AG08396 (cell line): Measurements from ENCODE around the gene TC2N.
A peak's percentile ranks its signal among the peaks of the same experiment; 100 is the strongest.
"Not testable (repeated sequence)": the region's sequence is repeated elsewhere in the genome, so short reads cannot be mapped to it uniquely, and the experiment has no call there.

Experiments used
- DNase-seq: peaks from one replicate; pipeline ENCODE4 v3.0.0; 2012; ENCODE audit warnings: low spot score, mixed read lengths

Gene TC2N

DNA sequence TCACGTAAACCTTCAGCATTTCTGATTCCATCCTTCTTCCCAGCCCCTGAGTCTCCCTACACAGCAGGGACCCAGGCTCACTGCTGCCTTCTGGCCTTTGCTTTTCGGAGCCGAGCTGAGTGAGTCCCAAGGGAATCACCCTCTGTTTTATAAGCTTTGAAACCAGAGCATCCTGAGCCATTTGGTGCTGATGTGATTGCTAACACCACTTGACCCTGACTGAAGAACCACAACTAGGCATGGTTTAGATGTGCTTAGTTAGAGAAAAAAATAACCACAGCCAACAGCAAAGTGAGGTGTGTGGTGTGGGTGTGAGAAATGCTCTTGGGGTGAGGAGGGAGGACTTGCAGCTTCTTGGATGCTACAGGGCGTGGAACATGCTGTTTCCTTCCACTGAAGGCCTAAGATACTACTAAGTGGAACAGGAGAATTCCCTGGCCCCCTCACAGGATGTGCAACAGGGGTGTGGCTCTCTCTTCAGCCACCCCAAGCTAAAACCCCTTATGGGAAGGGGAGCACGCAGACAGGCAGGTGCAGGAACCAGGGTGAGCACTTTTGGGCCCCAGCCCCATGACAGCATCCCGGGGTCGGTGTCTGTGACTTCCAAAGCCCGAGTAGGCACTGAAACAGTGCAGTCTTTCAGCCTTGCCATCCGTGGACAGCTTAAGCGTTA is at the start of gene TC2N:
TSS of gene TC2N (minus strand) at position 221 of the 673 bp plus-strand sequence. CDS start 53,767 bp downstream, outside the sequence.
- DNase-seq: no peak

DNA sequence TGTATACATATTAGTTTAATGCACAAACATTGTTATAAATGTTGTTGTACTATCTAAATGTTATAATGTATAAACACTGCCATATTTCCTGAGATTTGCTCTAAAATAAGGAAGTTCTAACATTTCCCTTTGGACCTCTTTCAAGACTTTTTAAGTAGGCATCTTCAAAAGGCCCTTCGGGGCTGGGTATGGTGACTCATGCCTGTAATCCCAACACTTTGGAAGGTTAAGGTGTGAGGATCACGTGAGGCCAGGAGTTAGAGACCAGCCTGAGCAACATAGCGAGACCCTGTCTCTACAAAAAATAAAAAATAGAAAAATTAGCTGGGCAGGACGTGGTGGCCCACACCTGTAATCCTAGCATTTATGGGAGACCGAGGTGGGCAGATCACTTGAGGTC is 44.7 kb upstream of the TC2N start:
- no peak for DNase-seq

DNA sequence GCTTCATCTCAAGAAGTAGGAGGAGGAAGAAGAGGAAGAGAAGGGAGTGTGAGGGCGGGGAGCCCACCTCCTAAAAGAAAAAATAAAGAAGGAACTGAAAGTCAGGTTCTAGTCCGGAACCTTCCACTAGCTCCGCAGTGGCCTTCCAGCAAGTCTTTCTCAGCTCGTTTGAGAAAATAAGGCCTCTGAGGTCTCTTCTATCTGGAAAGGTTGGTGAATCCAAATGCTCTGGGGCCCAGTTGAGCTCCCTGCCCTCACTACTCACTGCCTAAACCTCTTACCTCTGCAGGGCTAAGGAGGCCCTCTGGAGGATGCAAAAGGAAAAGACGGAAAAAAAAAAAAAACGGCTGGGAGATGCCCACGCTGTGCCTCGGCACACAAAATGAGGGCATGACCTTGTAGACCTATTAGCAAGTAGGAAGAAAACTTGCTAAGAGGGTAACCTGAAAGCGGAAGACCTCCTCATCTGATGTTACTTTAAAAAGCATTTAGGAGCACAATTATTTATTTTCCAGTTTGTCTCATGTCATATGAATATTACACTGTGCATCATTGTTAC is 44.2 kb upstream of the TC2N start:
- peak; percentile 43 for DNase-seq

DNA sequence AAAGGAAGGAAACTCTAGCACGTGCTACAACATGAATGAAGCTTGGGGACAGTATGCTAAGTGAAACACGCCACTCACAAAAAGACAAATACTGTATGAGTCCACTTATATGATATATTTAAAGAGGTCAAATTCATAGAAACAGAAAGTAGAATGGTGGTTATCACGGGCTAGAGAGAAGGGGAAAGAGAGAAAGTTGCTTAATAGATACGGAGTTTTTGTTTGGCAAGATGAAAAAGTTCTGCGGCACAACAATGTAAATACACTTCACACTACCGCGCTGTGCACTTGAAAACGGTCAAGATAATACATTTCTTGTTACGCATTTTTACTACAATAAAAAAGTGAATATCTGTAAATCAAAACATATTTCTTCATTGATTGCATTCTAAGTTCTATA is 42.9 kb upstream of the TC2N start:
- no peak for DNase-seq

DNA sequence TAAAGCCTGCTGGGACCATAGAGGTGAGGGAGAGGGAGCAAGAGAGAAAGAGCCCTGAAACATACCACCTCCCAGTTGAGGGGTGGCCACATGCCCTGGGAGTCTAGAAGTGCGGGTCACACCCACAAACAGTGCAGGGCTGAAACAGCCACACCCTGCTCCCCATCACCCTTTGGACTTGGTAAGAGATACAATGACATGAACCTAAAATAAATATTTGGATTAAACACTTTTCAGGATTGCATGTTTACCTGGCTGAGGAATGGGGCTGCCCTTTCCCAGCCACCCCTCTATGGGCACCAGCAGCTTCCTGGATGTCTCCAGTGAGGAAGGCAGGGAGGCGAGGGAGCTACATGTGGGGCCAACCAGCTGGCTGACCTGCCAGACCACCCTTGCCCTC is 39.0 kb upstream of the TC2N start:
- no peak for DNase-seq

DNA sequence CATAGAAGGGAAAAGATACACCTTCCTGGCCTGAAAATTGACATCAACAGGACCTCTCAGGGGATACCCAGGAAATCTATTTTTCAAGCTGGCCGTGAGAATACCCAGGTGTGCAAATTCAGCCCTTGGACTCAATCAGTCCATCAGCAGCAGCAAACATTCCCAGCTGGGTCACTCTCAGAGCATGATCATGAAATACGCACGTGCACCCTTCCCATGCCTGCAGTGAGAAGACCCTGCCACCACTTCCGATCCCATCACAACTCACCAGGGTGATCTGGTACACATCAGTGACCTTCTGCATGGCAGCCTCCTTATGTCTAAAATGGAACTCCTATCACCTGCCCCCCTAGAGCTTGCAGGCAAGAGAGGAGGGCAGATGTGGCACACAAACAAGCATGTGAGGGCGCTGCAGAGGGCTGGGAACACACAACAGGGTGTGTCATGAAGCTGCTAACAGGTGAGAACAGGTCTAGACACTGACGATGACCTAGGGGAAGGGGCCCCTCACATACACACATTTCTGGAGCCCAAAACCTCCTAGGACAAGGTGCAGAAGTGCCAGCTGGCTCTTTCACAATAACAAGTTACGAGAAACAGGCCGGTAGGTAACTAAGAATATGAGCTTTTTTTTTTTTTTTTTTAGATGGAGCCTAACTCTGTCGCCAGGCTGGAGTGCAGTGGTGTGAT is 37.8 kb upstream of the TC2N start:
- no peak for DNase-seq

DNA sequence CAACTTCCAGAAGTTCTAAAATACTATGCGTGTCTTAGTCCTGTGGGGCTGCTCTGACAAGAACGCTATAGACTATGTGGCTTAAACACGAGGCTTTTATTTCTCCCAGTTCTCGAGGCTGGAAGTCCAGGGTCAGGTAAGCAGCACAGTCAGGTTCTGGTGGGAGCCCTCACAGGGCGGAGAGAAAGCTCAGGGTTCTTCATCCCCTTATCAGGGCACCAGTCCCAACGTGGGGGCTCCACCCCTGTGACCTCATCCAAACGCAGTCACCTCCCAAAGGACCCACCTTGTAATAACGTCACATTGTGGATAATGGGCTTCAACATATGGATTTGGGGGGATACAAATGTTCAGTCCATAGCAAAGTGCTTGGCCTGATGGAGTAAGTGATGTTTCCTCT is 37.1 kb upstream of the TC2N start:
- no peak for DNase-seq

DNA sequence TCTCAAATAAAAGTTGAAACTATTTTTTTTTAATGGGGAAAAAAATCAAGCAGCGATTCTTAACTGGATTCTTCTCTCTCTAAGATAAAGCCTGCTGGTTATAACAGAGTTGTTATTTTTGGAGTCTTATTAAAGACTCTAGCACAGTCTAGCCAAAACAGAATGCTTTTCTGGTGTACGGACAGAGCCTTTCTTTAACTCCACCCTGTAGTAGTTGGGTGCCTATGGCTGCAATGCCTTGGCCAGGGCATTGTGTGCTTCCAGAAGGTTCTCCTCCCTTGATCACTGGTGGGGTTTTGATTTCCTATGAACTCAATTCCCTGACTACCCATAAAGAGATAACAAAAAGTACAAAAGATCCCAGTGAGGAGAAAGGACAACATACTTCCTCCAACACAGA is 35.7 kb upstream of the TC2N start:
- no peak for DNase-seq

DNA sequence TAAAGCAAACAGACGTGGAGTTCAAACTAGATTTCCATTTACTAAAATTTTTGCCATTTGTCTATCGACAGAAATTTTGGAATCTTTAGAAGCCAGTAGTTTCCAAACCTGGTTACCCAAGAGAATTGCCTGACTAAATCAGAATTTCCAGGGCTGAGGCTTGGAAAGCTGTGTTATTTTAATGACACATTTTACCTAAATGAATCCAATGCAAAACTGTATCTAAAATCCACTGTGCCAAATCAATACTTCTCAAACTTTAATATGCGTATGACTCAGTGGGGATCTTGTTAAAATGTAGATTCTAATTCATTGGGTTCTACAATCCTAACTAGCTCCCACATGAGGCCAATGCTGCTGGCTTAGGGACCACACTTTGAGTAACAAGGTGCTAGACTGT is 35.0 kb upstream of the TC2N start:
- DNase-seq: no peak

DNA sequence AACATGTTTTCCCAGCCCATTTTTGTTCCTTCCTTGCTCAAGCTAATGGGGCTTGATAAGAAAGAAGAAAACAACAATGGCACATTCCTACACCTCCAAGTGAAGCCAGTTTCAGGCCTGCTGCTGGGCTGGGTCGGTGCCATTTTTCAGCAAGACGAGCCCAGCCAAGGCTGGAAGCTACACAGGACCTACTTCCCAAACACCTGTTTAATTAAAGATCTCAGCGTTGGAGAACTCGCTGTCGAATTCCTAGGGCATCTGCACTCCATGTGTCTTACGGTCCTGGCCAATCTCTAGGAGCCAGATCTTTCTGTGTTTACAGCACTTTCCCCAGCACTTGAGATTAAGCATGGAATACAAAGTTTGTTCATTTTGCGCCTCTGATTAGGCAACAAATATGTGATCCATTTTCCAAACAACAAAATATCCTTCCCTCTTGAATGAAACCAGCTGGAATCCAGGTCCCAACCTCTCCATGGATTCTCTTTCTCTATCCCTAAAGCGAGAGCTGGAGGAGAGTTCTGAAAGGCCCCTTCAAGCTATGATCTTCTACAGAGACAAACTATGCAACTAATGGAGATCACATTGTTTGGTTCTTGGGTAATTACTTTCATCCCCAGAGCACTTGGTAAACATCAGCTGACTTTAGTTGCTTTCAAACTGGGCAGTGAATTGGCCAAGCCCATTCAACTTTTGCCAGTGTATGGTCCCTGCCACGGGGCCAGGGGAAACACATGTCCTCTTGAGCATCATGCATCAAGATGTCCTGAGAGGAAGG is 34.3 kb upstream of the TC2N start:
- DNase-seq: peak; percentile 14

DNA sequence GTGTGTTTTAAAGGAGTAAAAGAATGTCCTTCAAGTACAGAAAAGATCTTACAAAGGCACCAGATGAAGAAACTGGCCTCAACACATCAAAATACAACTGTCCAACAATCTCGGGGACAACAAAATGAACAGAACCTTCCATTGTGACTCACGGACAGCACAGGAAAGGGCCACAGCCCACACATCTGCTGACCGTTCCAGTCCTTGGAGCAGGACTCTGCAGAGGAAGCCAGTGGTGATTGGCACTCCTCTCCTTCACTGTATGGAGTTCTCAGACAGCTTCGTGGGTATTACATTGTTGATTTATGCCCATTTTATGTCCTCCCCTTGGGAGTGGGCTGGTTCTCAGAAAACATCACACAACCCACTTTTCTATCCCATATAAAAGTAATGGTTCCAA is 32.5 kb upstream of the TC2N start:
- no peak for DNase-seq

DNA sequence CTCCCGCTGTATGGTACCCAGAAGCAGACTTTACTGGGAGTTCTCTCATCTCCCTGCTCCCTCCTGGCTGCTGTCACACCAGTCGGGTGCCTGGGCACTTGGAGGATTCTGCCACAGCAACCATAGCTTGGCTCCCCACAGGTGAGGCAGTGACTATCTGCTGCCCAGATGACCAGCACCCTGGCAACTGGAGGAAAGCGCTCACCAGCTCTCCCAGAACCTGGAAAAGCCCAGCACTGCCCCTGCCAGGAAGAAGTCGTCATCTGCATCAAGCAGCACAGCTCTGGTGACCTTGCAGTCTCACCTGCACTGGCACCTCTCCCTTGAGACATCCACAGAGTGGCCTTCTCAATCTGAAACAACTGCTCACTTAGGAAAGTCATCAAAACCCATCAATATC is 31.9 kb upstream of the TC2N start:
- DNase-seq: no peak

DNA sequence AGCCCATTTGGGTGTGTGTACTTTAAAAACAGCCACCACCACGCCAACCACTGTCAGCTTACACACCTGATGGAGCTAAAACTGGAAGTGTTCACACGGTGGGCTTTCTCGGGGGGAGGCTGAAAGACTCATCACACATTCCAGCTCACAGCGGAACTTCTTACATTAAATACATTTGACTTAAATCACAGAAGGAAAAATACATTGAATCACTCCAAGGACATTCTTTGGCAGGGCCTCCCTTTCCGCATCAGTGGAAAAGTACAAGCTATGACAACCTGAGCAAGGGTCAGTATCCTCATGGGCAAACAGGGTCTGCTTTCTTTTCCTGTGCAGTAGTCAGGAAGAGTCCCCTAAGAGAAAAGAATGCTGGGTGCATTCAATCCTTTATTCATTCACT is 31.0 kb upstream of the TC2N start:
- no peak for DNase-seq

DNA sequence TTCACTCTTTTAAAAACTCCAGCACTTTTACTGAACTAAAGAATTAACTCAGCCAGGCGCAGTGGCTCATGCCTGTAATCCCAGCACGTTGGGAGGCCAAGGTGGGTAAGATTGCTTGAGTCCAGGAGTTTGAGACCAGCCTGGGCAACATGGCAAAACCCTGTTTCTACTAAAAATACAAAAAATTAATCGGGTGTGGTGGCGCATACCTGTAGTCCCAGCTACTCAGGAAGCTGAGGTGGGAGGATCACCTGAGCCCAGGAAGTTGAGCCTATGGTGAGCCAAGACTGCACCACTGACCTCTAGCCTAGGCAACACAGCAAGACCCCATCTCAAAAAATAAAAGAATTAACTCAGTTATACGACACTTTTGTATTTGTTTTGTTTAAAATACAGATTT is 30.4 kb upstream of the TC2N start:
- DNase-seq: not testable (repeated sequence)

DNA sequence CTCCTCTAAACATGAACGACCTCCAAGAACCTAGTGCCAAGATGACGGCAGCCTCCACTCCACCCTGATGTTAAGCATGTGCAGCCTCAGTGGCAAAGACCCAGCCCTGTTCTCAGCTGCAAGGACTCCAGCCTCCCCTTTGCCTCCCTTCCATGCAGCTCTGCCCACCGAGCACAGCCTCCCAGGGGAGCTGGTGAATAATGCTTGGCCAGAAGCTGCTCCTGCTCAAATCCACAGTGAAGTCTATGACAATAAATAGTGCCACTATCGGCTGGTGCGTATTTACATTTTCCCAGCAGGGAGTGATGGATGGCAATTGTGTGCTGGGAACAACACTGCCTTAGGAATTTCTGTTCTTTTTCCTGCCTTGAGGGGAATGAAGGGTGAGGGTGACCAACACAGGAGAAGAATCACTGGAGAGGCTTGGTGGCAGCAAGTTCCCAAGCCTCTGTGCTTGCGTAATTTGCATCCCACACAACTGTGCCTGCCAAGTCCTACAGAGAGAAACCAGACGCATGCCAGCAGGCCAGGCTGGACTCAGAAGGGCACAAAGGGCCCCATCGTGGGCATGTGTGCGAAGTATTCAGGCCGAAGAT is 29.9 kb upstream of the TC2N start:
- DNase-seq: peak; percentile 53

DNA sequence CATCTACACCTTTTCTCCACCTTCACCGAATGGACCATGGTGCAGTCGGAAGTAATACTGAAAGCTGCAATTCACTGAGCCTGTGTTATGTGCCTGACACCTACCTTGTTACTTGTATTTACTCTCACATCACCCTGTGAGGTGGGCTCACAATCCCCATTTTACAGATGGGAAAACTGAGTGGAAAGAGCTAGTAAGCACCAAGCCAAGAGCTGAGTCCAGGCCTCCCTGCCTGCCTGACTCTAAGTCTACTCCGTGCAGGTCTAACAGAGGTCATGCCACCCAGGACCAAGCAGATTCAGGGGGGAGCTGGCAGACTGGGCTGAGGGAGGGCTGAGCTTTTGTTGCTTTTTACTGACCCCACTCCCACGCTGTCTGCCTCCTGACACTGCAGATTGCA is 29.1 kb upstream of the TC2N start:
- DNase-seq: no peak

DNA sequence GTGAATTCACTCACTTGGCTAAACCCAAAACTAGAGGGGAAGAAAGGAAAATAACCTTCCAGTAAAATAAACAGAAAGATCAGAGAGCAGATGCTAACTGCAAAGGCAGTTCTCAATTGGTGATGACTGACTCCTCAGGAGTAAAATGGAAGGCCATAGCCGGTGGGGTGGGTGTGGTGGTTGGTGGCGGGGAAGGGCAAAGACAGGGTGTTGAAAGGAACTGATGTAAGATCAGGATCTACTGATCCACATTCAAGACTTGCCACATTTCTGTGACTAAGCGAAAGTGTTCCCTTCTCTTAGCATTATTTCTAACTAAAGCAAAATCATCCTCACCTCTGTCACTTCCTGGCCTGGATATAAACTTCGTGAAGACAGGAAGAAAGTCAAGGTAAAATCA is 26.3 kb upstream of the TC2N start:
- no peak for DNase-seq

DNA sequence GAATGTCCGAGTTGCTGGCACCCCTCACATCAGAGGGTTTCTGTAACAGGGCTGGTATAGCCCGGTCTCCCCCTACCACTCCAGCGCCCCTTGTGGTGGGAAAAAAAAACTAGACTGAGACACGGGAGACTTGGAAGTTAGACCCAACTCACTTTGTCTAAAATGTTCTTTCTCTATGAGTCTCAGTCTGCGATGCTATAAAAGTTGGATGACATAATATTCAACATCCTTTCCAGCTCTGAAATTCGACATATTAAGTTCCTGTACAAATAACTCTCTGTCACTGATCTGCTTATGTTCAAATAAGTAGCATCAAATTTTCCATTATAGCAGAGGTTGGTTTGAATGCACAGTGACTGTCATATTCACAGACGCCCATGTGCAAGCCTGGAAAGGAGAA is 25.7 kb upstream of the TC2N start:
- DNase-seq: no peak

DNA sequence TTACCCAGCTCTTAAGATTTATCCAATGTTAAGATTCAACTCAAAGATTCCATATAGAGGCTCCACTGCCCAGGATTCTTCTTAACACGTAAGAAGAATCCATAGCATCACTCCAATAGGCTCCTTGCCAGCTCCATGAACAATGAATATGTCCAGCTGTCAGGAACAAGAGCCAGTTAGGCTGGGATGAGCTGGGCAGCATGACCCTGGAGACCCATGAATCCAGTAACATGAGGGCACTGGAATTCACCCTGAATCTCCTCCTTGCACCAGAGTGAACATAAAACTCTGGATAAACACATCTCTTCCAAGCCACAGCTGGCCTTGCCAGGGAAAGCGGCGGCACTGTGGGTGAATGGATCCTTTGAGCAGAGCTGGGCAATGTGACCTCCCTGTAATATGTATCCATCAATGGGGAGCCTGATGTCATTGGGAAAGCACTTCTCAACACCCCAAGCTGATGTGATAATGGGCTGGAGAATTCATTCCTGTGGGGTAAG is 24.4 kb upstream of the TC2N start:
- DNase-seq: no peak

DNA sequence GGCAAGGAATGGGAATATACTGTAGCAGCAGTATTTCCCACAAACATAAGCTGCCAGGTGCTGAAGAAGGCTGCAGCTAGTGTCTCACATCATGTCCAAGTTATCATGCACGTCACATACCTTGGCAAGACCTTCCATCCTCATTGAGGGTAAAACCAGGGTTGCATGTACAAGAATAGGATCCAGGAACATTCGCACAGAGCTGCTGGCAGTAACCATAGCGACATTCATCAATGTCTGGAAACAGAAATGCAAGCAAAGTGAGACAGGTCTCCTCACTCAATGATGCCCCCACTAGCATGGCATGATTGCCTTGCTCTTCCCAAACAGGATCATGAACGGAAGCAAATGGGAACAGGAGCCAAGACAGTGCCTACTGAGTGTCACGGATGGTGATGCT is 23.8 kb upstream of the TC2N start:
- no peak for DNase-seq

DNA sequence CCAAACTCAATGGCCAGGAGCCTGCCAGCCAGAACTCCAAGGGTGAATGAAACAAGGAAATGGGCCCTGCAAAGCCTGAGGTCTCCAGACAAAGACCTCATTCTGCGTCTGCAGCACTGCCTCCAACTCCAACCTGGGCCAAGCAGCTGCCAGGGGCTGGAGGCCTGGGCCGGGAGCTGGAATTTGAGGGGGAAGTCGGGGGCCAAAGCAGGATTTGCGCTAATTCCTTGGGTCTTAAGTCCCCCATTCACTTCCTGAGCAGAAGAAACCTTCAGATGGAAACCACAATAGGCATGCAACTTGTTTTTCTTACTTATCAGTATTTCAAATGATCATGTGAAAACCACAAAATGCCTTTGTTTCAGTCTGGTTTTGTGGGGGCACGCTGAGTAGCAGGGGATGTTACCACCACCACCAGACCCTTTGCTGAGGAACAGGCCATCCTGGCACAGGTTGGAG is 23.0 kb upstream of the TC2N start:
- no peak for DNase-seq
